SK-N-SH treated with all-trans-retinoic acid at 6 μM for 48 hours (cell line): ENCODE results near the gene SLC2A1.

Experiments
- BACH2 ChIP-seq: fragments of 250-450 bp; sonication (Bioruptor Pico); IDR thresholded peaks from 2 replicates; pipeline ENCODE4 v1.9.0; 2021; ENCODE audit warnings: mild to moderate bottlenecking, borderline replicate concordance
- CREB5 ChIP-seq: fragments of 250-450 bp; sonication (Bioruptor Pico); IDR thresholded peaks from 2 replicates; pipeline ENCODE4 v1.5.1; 2020; ENCODE audit warnings: low read depth, mild to moderate bottlenecking, moderate library complexity
- ISL1 ChIP-seq: fragments of 250-450 bp; sonication (Bioruptor Pico); IDR thresholded peaks from 2 replicates; pipeline ENCODE4 v2.1.2; 2022; ENCODE audit warnings: mild to moderate bottlenecking, moderate library complexity
- OSR1 ChIP-seq: fragments of 250-450 bp; sonication (Bioruptor Pico); IDR thresholded peaks from 2 replicates; pipeline ENCODE4 v1.8.0; 2022; ENCODE audit warnings: moderate library complexity, mild to moderate bottlenecking, inconsistent platforms
- PATZ1 ChIP-seq: fragments of 250-450 bp; sonication (Bioruptor Pico); IDR thresholded peaks from 2 replicates; pipeline ENCODE4 v1.8.0; 2020; ENCODE audit warnings: mild to moderate bottlenecking, moderate library complexity, borderline replicate concordance
- PPARA ChIP-seq: fragments of 250-450 bp; sonication (Bioruptor Pico); IDR thresholded peaks from 2 replicates; pipeline ENCODE4 v1.5.0; 2020; ENCODE audit warnings: mild to moderate bottlenecking, borderline replicate concordance
- RARB ChIP-seq: fragments of 250-450 bp; sonication (Bioruptor Pico); IDR thresholded peaks from 2 replicates; pipeline ENCODE4 v1.8.0; 2021; ENCODE audit warnings: mild to moderate bottlenecking, moderate library complexity
- ZFP30 ChIP-seq: fragments of 450-650 bp; formaldehyde crosslinking; IDR thresholded peaks from 2 replicates; pipeline ENCODE4 v1.5.0; 2022; ENCODE audit warnings: mild to moderate bottlenecking, moderate library complexity

- TF ChIP-seq ZFP30 (CRISPR knock-in tag) (no peak), RARB (no peak), PPARA (CRISPR knock-in tag) (no peak), ISL1 (CRISPR knock-in tag) (no peak), BACH2 (CRISPR knock-in tag) (no peak), OSR1 (CRISPR knock-in tag) (no peak), PATZ1 (CRISPR knock-in tag) (no peak), CREB5 (CRISPR knock-in tag) (no peak)
Measured at GRCh38 chr1:42962641-42963377, 4.1 kb upstream of the SLC2A1 start.
